ENCODE measurements around the gene NAP1L4. TPM values are rescaled to one million over a fixed set of nuclear protein-coding genes. Genes with fewer than 3 reads are reported as not detected.

The NAP1L4 gene
- total and polyA plus RNA-seq, 2 of the 8 experiments (the other 6 are each of a cell fraction or from before 2014, with no cell fraction given), result 75.8 to 194 TPM

DNA sequence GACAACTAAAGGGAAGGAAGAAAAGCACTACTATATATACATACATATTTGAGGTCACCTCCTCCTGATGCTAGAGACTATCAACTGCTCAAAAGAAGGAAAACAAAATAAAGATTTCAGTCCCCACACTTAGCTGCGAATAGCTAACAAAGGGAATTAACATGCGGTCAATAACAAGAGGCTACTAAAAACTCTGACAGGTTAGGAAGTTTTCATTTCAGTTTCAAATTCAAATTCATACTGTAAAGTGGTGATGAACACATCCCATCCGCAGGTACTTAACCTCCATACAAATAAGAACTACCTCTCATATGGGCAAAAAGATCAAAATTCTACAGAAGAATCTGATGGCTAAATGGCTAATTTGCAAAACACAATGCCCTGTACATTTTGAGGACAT, 2.6 kb downstream of the NAP1L4 start (continued):
- TF ChIP-seq, protein P1, sequence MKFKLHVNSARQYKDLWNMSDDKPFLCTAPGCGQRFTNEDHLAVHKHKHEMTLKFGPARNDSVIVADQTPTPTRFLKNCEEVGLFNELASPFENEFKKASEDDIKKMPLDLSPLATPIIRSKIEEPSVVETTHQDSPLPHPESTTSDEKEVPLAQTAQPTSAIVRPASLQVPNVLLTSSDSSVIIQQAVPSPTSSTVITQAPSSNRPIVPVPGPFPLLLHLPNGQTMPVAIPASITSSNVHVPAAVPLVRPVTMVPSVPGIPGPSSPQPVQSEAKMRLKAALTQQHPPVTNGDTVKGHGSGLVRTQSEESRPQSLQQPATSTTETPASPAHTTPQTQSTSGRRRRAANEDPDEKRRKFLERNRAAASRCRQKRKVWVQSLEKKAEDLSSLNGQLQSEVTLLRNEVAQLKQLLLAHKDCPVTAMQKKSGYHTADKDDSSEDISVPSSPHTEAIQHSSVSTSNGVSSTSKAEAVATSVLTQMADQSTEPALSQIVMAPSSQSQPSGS (IDR thresholded peaks at IDR 0.05; ENCODE audit: low read length), result no peak
- TF ChIP-seq HDAC6 (IDR thresholded peaks at IDR 0.05; ENCODE audit: low read depth, low read length) (no peak), POU5F1 (IDR thresholded peaks at IDR 0.05; ENCODE audit: low read depth, low read length) (no peak), BACH1 (IDR thresholded peaks at IDR 0.05; ENCODE audit: low read length) (no peak), POLR2AphosphoS5 (IDR thresholded peaks at IDR 0.05; ENCODE audit: low read depth, low read length) (no peak), SUZ12 (IDR thresholded peaks at IDR 0.05; ENCODE audit: low read length) (no peak)

Data from H1 (cell line).